Activated B cell treated with CpG ODN at 0.5 μM for 24 hours (primary cell): ENCODE results near the gene TBX10. TPM values are rescaled to one million over a fixed set of nuclear protein-coding genes. Genes with fewer than 3 reads are reported as not detected.
"Not testable (repeated sequence)": the region's sequence is repeated elsewhere in the genome, so short reads cannot be mapped to it uniquely, and the experiment has no call there.

ENCODE experiments used
- ATAC-seq: fragments of 200-7000 bp; cut with Tn5 transposase; one replicate; pipeline ENCODE4 v1.10.0; 2021; ENCODE audit warnings: low read depth, mild to moderate bottlenecking, moderate library complexity
- CTCF ChIA-PET: fragments of 350-600 bp; sonication (Branson Sonifier 250); formaldehyde crosslinking; loops from one replicate; lab custom pipeline; 2021; ENCODE audit warnings: antibody characterized with exemption; lab: Charles Lee
- POLR2A ChIA-PET: fragments of 350-600 bp; sonication (Branson Sonifier 250); formaldehyde crosslinking; loops from one replicate; lab custom pipeline; 2021; ENCODE audit warnings: antibody characterized with exemption; lab: Charles Lee
- DNase-seq: peaks from one replicate; pipeline ENCODE4 v3.0.0; 2022
- H3K27ac Mint-ChIP-seq: one replicate; pipeline ENCODE4 v1.8.0; 2020; ENCODE audit warnings: mixed read lengths
- H3K27me3 Mint-ChIP-seq: one replicate; pipeline ENCODE4 v1.8.0; 2021; ENCODE audit warnings: mixed read lengths
- H3K36me3 Mint-ChIP-seq: one replicate; pipeline ENCODE4 v1.8.0; 2021; ENCODE audit warnings: low read depth, mixed read lengths
- H3K4me1 Mint-ChIP-seq: one replicate; pipeline ENCODE4 v1.8.0; 2021; ENCODE audit warnings: mixed read lengths
- H3K4me3 Mint-ChIP-seq: one replicate; pipeline ENCODE4 v1.8.0; 2020; ENCODE audit warnings: mild to moderate bottlenecking, mixed read lengths
- H3K9me3 Mint-ChIP-seq: one replicate; pipeline ENCODE4 v1.8.0; 2020; ENCODE audit warnings: mixed read lengths
- intact Hi-C: fragments of 100-400 bp; cut with micrococcal nuclease; formaldehyde crosslinking; loops from one replicate; pipeline ENCODE4 v1.15.1; 2024
- total RNA-seq: library from RNA; stranded (reverse); gene quantifications from 2 replicates; pipeline ENCODE4 v1.2.3, GENCODE V29; 2022
- TF ChIP-seq, protein P1 (sequence below): fragments of 200-600 bp; IDR thresholded peaks from one replicate; pipeline ENCODE4 v1.8.0; 2022; ENCODE audit warnings: antibody characterized with exemption, mild to moderate bottlenecking

The TBX10 gene
- total RNA-seq, 1 donor from 2014 or later: not detected

DNA sequence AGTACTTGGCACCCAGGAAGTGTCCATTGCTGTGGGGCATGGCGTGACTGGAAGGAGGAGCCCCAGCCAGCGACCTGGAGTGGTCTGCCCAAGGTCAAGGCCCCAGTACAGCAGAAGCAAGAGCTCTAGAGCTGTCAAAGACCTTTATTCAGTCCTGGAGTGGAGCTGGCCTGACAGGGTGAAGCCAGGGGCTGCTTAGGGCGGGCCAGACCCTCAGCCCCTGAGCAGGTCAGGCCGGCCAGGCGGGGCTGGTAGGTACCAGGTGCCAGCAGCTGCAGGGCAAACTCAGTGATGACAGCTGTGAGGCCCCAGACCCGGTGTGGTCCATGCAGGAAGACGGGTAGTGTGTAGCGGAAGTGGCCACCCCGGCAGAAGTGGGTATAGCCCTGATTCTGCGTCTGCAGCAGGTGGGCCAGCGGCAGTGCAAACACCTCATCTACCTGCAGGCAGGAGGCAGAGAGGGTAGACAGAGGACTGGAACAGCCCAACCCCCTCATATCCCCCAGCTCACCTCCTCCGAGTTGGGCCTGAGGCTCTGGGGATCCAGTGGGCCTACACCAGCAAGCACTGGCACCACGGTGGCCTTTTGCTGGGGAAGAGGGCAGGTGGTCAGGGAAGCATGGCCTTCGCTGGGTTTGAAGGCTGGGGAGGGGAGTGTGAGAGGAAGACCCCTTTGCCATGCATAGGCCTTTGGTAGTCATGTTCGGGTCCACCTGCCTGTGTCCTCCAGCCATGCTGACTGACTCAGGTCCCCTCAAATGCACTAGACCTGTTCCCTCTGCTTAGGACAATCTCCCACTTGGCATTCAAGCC is 11.5 kb downstream of the TBX10 start:
- intact Hi-C loops: loop anchor here (2.0 to 5.0 kb wide), 2 partner anchors 63 to 164 kb away; no protein-coding TSS in a partner anchor
- Mint-ChIP-seq H3K4me3 (no peak overlapping the region), H3K27me3 (no peaks in the 10 kb centered on the region), H3K36me3 (peaks cover 1% of the 10 kb centered on the region), H3K4me1 (peaks cover 13% of the 10 kb centered on the region), H3K27ac (peak overlapping the region; percentile 1), H3K9me3 (no peaks in the 10 kb centered on the region)
- ChIA-PET POLR2A (interaction anchor here (1.2 to 4.3 kb wide), 4 partner anchors 14 to 227 kb away, joined by 4 to 58 read pairs (median 15); partner anchors contain the start of genes GSTP1 and PPP1CA), CTCF (interaction anchor here (1.4 to 4.7 kb wide), 4 partner anchors 14 to 56 kb away, joined by 3 to 43 read pairs (median 18); no protein-coding TSS in a partner anchor)
- no peak for ATAC-seq
- TF ChIP-seq, protein P1, sequence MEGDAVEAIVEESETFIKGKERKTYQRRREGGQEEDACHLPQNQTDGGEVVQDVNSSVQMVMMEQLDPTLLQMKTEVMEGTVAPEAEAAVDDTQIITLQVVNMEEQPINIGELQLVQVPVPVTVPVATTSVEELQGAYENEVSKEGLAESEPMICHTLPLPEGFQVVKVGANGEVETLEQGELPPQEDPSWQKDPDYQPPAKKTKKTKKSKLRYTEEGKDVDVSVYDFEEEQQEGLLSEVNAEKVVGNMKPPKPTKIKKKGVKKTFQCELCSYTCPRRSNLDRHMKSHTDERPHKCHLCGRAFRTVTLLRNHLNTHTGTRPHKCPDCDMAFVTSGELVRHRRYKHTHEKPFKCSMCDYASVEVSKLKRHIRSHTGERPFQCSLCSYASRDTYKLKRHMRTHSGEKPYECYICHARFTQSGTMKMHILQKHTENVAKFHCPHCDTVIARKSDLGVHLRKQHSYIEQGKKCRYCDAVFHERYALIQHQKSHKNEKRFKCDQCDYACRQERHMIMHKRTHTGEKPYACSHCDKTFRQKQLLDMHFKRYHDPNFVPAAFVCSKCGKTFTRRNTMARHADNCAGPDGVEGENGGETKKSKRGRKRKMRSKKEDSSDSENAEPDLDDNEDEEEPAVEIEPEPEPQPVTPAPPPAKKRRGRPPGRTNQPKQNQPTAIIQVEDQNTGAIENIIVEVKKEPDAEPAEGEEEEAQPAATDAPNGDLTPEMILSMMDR: no peak
- DNase-seq: no peak

DNA sequence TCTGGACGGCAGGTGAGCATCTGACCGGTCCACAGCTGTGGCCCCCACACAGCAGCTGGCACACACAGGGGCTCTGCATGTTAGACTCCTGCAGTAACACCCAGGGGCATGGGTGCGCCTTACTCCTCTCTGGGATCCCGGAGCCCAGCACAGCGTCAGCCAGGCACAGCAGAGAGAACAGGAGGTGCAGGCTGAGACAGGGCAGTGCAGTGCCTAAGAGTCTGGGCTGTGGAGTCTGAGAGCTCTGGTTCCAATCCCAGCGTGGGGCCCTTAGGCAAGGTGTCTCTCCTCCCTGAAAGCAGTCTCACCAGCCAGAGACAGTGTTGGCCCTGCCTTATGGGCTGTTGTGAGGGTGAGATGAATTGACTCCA is 12.1 kb downstream of the TBX10 start:
- Mint-ChIP-seq H3K4me1 (peaks cover 13% of the 10 kb centered on the region), H3K27me3 (no peaks in the 10 kb centered on the region), H3K9me3 (no peaks in the 10 kb centered on the region), H3K27ac (no peak overlapping the region), H3K36me3 (peaks cover 1% of the 10 kb centered on the region), H3K4me3 (no peak overlapping the region)
- ATAC-seq (no peak), DNase-seq (no peak)
- intact Hi-C loops: loop anchor here (5.0 kb wide), 1 partner anchor 165 kb away; no protein-coding TSS in a partner anchor
- ChIA-PET POLR2A (interaction anchor here (1.2 to 4.3 kb wide), 2 partner anchors 13 to 44 kb away, joined by 4 to 58 read pairs; partner anchors contain the start of gene GSTP1), CTCF (interaction anchor here (2.2 to 4.7 kb wide), 2 partner anchors 13 to 21 kb away, joined by 7 to 28 read pairs; no protein-coding TSS in a partner anchor)
- TF ChIP-seq, protein P1: no peak

DNA sequence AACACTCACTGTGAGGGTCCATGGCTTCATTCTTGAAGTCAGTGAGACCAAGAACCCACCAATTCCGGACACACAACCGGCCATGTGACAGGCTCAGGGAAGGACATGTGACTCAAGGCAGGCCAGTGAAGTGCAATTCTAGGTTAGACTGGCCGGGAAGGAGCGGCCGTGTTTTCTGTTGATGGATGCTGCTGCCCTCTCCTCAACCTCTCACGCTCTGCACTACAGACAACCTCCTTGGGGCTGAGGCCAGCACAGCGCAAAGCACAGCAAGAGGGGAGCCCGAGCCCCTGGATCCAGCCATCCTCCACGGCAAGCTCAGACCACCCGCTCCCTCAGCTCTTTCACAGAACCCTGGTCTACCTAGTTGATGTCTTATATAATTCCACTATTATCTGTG is 12.6 kb downstream of the TBX10 start:
- intact Hi-C loops: loop anchor here (5.0 kb wide), 1 partner anchor 165 kb away; no protein-coding TSS in a partner anchor

DNA sequence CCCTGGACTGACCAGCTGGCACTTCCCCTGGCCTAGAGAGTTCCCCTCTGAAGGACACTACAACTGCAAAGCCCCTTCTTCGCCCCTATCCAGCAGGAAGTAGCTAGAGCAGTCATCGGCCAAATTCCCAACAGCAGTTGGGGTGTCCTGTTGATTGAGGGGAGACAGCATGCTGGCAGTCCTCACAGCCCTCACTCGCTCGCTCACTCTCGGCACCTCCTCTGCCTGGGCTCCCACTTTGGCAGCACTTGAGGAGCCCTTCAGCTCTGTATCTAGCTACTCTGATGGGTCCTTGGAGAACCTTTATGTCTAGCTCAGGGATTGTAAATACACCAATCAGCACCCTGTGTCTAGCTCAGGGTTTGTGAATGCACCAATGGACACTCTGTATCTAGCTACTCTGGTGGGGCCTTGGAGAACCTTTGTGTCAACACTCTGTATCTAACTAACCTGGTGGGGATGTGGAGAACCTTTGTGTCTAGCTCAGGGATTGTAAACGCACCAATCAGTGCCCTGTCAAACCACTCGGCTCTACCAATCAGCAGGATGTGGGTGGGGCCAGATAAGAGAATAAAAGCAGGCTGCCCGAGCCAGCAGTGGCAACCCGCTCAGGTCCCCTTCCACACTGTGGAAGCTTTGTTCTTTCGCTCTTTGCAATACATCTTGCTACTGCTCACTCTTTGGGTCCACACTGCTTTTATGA is 13.3 kb downstream of the TBX10 start:
- CTCF ChIA-PET: interaction anchor here (2.2 to 4.7 kb wide), 2 partner anchors 12 to 22 kb away, joined by 7 to 28 read pairs; no protein-coding TSS in a partner anchor
- H3K9me3 Mint-ChIP-seq, H3K27ac Mint-ChIP-seq, ATAC-seq, H3K4me3 Mint-ChIP-seq, H3K27me3 Mint-ChIP-seq, H3K36me3 Mint-ChIP-seq: not testable (repeated sequence)
- peak; percentile 13 for DNase-seq
- POLR2A ChIA-PET: interaction anchor here (1.2 to 4.3 kb wide), 2 partner anchors 12 to 43 kb away, joined by 4 to 58 read pairs; partner anchors contain the start of gene GSTP1
- intact Hi-C loops: loop anchor here (5.0 kb wide), 1 partner anchor 166 kb away; no protein-coding TSS in a partner anchor
- H3K4me1 Mint-ChIP-seq: peaks cover 13% of the 10 kb centered on the region

More for the DNA sequence above, 12.6 kb downstream of the TBX10 start:
- no peak for DNase-seq
- ATAC-seq: no peak
- Mint-ChIP-seq H3K36me3 (peaks cover 1% of the 10 kb centered on the region), H3K27ac (no peak overlapping the region), H3K4me3 (no peak overlapping the region), H3K27me3 (no peaks in the 10 kb centered on the region), H3K4me1 (peaks cover 13% of the 10 kb centered on the region), H3K9me3 (no peaks in the 10 kb centered on the region)
- CTCF ChIA-PET: interaction anchor here (2.2 to 4.7 kb wide), 2 partner anchors 12 to 22 kb away, joined by 7 to 28 read pairs; no protein-coding TSS in a partner anchor
- TF ChIP-seq, protein P1: no peak
- POLR2A ChIA-PET: interaction anchor here (1.2 to 4.3 kb wide), 2 partner anchors 13 to 43 kb away, joined by 4 to 58 read pairs; partner anchors contain the start of gene GSTP1

DNA sequence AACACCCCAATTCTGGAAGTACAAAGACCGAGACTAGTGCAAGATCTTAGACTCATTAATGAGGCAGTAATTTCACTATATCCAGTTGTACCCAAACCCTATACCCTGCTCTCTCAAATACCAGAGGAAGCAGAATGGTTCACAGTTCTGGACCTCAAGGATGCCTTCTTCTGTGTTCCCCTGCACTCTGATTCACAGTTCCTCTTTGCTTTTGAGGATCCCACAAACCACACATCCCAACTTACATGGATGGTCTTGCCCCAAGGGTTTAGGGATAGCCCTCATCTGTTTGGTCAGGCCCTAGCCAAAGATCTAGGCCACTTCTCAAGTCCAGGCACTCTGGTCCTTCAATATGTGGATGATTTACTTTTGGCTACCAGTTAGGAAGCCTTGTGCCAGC is 15.8 kb downstream of the TBX10 start:
- CTCF ChIA-PET, ATAC-seq, H3K27me3 Mint-ChIP-seq, H3K36me3 Mint-ChIP-seq, H3K4me1 Mint-ChIP-seq, DNase-seq, H3K9me3 Mint-ChIP-seq, POLR2A ChIA-PET, H3K4me3 Mint-ChIP-seq, intact Hi-C loops, H3K27ac Mint-ChIP-seq: not testable (repeated sequence)

DNA sequence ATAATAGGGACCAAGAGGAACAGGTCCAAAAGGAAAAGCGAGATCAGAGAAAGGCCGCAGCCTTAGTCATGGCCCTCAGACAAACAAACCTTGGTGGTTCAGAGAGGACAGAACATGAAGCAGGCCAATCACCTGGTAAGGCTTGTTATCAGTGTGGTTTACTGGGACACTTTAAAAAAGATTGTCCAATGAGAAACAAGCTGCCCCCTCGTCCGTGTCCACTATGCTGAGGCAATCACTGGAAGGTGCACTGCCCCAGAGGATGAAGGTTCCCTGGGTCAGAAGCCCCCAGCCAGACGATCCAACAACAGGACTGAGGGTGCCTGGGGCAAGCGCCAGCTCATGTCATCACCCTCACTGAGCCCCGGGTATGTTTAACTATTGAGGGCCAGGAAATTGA is 16.7 kb downstream of the TBX10 start:
- H3K4me1 Mint-ChIP-seq, intact Hi-C loops, H3K27ac Mint-ChIP-seq, H3K9me3 Mint-ChIP-seq, H3K27me3 Mint-ChIP-seq, H3K36me3 Mint-ChIP-seq, CTCF ChIA-PET, DNase-seq, H3K4me3 Mint-ChIP-seq, ATAC-seq, POLR2A ChIA-PET: not testable (repeated sequence)

DNA sequence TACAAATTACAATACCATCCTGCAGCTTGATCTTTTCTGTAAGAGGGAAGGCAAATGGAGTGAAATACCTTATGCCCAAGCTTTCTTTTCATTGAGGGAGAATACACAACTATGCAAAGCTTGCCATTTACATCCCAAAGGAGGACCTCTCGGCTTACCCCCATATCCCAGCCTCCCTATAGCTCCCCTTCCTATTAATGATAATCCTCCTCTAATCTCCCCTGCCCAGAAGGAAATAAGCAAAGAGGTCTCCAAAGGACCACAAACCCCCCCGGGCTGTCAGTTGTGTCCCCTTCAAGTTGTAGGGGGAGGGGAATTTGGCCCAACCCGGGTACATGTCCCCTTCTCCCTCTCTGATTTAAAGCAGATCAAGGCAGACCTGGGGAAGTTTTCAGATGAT is 17.6 kb downstream of the TBX10 start:
- H3K9me3 Mint-ChIP-seq, intact Hi-C loops, POLR2A ChIA-PET, H3K4me1 Mint-ChIP-seq, ATAC-seq, H3K27me3 Mint-ChIP-seq, DNase-seq, H3K36me3 Mint-ChIP-seq, CTCF ChIA-PET, H3K4me3 Mint-ChIP-seq, H3K27ac Mint-ChIP-seq: not testable (repeated sequence)

DNA sequence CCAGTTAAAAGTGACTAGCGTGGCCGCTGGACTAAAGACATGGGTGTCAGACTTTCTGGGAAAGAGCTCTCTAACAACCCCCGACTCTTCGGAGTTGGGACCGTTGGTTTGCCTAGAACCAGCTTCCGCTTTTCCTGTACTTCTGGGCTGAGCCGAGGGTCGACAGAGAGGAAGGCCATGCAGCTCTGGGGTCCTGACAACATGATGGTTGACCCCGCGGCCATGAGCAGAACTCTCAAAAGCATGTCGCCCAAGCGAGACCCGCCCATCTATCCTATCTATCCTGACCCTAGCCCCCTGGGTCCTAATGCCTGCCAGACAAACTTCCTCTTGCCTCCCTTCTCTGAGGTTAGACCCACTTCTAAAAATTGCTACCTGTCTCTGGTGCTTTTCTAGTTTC is 18.9 kb downstream of the TBX10 start:
- ATAC-seq, H3K4me3 Mint-ChIP-seq, POLR2A ChIA-PET, H3K27me3 Mint-ChIP-seq, H3K36me3 Mint-ChIP-seq, H3K27ac Mint-ChIP-seq, DNase-seq, H3K9me3 Mint-ChIP-seq, intact Hi-C loops: not testable (repeated sequence)
- CTCF ChIA-PET: interaction anchor here (1.4 kb wide), 1 partner anchor 9 kb away, joined by 6 read pairs; the partner anchor contains the start of gene NUDT8
- peaks cover 14% of the 10 kb centered on the region for H3K4me1 Mint-ChIP-seq
